GM18505 (cell line): Measurements from ENCODE around the gene GRN.
"Not testable (repeated sequence)": the region's sequence is repeated elsewhere in the genome, so short reads cannot be mapped to it uniquely, and the experiment has no call there.

Experiments
- ATAC-seq: cut with Tn5 transposase; IDR thresholded peaks from one replicate; pipeline ENCODE4 v1.9.1; 2021; ENCODE audit not compliant: unreplicated experiment
- POLR2A ChIP-seq: IDR thresholded peaks from 4 replicates; pipeline ENCODE4 v1.6.1; 2011; ENCODE audit warnings: borderline replicate concordance; ENCODE audit not compliant: insufficient read depth, insufficient read length; ENCODE audit errors: extremely low read depth

Gene GRN

DNA sequence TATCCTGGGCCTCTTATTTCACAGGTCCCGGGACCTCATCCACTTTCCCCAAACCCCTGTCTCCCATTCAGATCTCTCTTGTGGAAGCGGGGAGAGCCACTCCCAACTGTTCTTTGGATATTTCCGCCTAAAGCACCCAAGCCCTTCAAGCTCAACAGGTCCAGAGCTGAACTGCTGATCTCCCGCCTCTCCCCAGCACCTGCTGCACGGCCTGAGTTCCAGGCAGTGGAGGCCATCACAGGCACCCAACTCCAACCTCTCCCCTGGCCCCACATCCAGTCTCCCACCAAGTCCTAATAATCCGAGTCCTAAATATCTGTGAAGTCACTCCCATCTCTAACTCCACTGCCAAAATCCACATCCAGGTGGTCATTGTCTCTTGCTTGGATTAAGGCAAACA is 37.8 kb downstream of the GRN start:
- no peak for TF ChIP-seq POLR2A
- no peak for ATAC-seq

DNA sequence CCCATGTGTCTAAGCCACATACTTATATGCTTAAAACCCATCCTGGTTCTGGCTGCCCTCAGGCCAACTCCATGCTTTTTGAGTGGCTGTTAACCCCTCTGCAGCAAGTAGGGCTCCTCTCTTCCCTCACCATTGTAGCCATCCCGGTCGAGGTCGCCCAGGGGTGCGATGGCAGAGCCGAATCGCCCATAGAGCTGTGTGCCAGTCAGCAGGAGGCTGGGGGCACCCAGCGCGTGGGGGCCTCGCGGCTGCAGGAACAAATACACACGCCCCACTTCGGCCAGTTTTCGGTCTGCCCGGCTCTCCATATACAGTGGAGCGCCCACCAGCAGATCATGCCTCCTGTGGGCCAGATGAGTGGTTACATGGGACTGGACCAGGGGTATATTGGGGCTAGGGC is 38.3 kb downstream of the GRN start:
- TF ChIP-seq POLR2A: no peak
- no peak for ATAC-seq

GRCh38 chr17:44383861-44384260 is 38.8 kb downstream of the GRN start:
- TF ChIP-seq POLR2A: no peak
- ATAC-seq: no peak

- no peak for ATAC-seq
- no peak for TF ChIP-seq POLR2A
Measured at GRCh38 chr17:44384281-44384822, 39.2 kb downstream of the GRN start.

DNA sequence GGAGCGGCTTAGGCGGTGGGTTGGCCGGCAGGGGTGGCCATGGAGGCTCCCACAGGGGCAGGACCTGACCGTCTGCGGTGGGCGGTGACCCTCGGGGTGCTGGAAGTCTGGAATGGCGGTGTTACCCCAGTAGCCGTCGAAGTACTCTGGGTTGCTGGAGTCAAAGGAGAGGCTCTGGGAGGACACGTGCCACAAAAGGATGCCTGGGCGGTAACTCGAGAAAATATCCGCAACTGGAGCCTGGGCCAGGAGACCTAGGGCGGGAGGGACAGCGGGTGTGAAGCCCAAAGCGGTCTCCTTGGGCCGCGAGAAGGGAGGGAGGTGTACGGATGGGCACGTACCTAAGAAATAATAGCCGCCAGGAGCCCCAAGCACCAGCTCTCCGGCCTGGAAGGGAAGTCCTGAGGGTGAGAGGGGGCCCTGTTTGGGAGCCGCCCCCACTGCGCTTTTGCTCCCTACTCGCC is 39.8 kb downstream of the GRN start:
- ATAC-seq: no peak
- TF ChIP-seq POLR2A: no peak

GRCh38 chr17:44385287-44386181 is 40.4 kb downstream of the GRN start:
- TF ChIP-seq POLR2A: no peak
- no peak for ATAC-seq

DNA sequence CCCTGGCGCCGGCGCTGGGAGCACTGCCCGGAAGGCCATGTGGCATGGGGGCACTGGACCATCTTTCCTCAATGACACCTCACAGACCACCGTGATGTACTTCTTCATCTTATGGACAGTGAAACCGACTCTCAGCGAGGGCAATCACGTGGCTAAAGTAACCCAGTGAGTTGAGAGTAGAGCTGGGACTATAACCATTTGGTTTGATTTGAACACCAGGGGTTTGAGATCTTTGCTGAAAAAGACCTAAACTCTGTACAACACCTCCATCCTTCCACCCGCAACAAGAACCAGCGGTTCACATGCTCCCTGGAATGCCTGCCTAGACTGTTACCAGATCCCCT is 41.1 kb downstream of the GRN start:
- no peak for TF ChIP-seq POLR2A
- no peak for ATAC-seq

DNA sequence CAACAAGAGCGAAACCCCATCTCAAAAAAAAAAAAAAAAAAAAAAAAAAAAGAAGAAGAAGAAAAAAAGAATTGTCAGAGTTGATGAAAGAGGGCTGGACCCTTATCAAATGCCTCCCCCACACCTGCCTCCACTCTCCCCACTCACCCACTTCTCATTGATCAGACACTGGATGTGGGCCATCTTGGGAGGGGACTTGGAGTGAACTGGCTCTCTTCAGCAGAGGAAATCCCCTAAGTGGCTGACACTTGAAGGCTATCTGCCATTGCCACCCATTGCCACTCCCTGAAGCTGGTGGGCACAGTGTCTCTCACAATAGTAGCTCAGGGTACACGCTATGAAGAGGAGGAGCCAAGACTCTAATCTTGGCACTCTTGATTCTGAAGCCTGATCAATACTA is 42.7 kb downstream of the GRN start:
- ATAC-seq: no peak
- TF ChIP-seq POLR2A: no peak

GRCh38 chr17:44389281-44389680 is 44.2 kb downstream of the GRN start, which contains the start of gene ITGA2B:
ITGA2B (minus strand) TSS chr17:44389649; CDS start chr17:44389473, 176 bp downstream.
- ATAC-seq: no peak
- no peak for TF ChIP-seq POLR2A

DNA sequence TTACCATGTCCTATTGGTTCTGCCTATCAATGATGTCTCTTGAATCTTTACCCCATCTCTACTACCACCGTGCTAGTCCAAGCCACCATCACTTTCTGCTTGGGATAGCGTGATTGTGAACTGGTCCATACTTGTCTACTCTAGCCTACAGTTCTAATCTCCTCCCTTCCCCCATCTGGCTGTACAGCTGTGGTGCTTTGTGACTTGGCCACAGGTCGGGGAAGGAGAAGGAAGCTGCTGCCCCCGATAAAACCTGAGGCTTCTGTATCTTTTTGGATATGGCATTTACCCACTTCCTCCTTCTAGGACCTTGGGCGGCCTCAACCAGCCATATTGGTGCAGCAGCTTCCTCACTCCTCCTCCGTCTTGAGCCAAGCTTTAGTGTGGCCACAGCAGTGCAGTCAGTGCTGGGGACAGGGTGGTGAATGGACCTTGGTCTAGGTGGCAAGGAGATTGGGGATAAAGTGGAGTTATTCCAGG is 44.7 kb downstream of the GRN start:
- TF ChIP-seq POLR2A: no peak
- no peak for ATAC-seq

- no peak for ATAC-seq
- no peak for TF ChIP-seq POLR2A
Measured at GRCh38 chr17:44390250-44390870, 45.3 kb downstream of the GRN start.

DNA sequence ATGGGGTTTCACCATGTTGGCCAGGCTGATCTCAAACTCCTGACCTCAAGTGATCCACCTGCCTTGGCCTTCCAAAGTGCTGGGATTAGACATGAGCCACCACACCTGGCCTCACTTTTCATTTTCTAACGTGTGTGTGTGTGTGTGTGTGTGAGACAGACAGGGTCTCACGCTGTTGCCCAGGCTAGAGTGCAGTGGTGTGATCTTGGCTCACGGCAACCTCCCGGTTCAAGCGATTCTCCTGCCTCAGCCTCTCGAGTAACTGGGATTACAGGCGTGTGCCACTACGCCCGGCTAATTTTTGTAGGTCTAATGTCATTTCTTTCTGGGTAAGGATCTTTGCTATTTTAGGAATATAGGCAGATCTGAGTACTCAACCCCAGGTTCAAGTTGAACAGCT is 49.0 kb downstream of the GRN start:
- not testable (repeated sequence) for ATAC-seq

DNA sequence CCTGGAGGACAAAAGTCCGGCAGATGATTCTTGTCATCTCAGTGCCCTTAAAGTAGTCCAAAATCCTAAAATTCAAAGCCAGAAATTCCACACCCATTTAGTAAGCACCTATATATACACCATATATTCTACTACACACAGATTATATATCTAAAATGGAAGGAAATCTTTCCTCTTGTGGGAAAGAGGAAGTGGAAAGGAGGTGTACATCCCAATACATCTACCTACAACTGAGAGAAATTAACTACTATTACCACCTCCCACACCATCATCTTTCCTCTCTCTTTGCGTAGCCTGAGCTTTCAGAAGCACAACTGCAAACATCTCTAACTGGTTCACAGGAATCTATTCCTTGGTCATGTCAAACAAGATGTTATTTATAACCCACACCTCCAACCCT is 49.7 kb downstream of the GRN start:
- ATAC-seq: no peak
- TF ChIP-seq POLR2A: no peak

DNA sequence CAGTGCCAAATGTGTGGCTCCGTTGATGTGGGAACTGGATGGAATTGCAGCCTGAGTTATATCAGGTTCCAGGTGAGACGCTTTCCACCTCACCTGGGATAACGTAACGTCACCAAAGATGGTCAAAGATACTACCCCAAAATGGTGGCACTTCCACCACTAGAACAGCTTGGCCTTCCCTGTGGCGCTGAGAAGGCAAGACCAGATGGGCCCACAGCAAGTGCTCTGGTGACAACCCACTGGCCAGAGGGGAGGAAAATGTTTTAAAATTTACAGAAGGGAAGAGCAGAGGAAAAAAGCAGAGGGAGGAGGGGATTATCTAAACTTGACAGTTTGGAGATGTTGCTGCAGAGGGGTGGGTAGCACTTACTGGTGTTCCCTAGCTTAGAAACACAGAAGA is 51.8 kb downstream of the GRN start:
- ATAC-seq: no peak
- no peak for TF ChIP-seq POLR2A
